ENCODE data around the gene DENND4A. TPM values are rescaled to one million over a fixed set of nuclear protein-coding genes. Genes with fewer than 3 reads are reported as not detected.

DENND4A gene
- total RNA-seq, 1 experiment from 2014 or later: 14.4 TPM

DNA sequence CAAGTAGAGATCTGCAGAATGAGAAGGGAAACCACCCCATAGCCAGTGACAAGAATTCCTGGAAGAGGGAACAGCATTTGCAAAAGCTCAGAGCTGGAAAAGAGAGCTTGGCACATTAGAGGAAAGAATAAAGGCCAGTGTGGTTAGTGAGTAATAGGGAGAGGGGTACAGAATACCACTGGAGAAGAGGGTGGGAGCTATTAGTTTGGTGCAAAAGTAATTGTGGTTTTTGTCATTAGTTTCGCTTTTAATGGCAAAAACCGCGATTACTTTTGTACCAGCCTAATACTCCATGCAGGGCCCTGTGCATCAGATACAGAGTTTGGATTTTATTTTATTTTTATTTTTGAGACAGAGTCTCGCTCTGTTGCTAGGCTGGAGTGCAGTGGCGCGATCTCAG is 160.6 kb downstream of the DENND4A start:
- CTCF ChIA-PET: interaction anchor here (0.6 kb wide), 1 partner anchor 308 kb away, joined by 3 read pairs; no protein-coding TSS in a partner anchor
- in situ Hi-C loops (cut with HindIII; ENCODE audit: low pct_unique_long_range_greater_than_20kb, low sequenced_read_pairs): no loop called here
- POLR2A ChIA-PET: no interaction called here

DNA sequence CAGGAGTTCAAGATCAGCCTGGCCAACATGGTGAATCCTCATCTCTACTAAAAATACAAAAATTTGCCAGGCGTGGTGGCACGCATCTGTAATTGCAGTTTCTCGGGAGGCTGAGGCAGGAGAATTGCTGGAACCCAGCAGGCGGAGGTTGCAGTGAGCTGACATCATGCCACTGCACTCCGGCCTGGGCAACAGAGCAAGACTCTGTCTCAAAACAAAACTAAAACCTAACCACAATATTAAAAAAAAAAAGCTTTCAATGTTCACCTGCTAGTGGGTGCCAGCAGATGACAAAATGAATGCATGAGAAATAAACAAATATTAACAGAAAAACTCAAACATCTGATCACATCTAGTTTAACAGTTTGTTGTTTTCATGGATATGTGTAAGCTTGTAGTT is 161.3 kb downstream of the DENND4A start:
- intact Hi-C loops (cut with micrococcal nuclease; ENCODE audit: unreplicated experiment): loop anchor here (10.0 kb wide), 1 partner anchor 194 kb away; no protein-coding TSS in a partner anchor
- no peaks in the 10 kb centered on the region for H3K4me1 ChIP-seq (ENCODE audit: control insufficient read depth, insufficient read depth, low read length)
- in situ Hi-C loops (cut with HindIII; ENCODE audit: low pct_unique_long_range_greater_than_20kb, low sequenced_read_pairs): no loop called here
- no TSS peak for BruUV-seq (replicated peaks)
- POLR2A ChIA-PET: no interaction called here
- CTCF ChIA-PET: no interaction called here
- no peak overlapping the region for H3K27ac ChIP-seq (ENCODE audit: low read length)
- no peaks in the 10 kb centered on the region for H3K36me3 ChIP-seq (ENCODE audit: control insufficient read depth, insufficient read depth, low read length)
- no peaks in the 10 kb centered on the region for H3K27me3 ChIP-seq (ENCODE audit: control insufficient read depth, insufficient read depth, low read length)
- ATAC-seq: no peak
- no peak overlapping the region for H3K4me3 ChIP-seq (ENCODE audit: low read depth in 2 of 2, low read length in 2 of 2)
- H3K9me3 ChIP-seq (ENCODE audit: control insufficient read depth, insufficient read depth, low read depth, low read length): no peaks in the 10 kb centered on the region
- no peak for DNase-seq (ENCODE audit: low read depth, low spot score)
- TF ChIP-seq CTCF (IDR thresholded peaks at IDR 0.05) (no peak), TCF7L2 (IDR thresholded peaks at IDR 0.05; ENCODE audit: low read depth, low read length) (no peak), POLR2AphosphoS5 (IDR thresholded peaks at IDR 0.05; ENCODE audit: low read depth, low read length) (no peak), SIN3A (IDR thresholded peaks at IDR 0.05; ENCODE audit: borderline replicate concordance, insufficient read depth, low read depth, low read length) (no peak)
- TF ChIP-seq, protein P1, sequence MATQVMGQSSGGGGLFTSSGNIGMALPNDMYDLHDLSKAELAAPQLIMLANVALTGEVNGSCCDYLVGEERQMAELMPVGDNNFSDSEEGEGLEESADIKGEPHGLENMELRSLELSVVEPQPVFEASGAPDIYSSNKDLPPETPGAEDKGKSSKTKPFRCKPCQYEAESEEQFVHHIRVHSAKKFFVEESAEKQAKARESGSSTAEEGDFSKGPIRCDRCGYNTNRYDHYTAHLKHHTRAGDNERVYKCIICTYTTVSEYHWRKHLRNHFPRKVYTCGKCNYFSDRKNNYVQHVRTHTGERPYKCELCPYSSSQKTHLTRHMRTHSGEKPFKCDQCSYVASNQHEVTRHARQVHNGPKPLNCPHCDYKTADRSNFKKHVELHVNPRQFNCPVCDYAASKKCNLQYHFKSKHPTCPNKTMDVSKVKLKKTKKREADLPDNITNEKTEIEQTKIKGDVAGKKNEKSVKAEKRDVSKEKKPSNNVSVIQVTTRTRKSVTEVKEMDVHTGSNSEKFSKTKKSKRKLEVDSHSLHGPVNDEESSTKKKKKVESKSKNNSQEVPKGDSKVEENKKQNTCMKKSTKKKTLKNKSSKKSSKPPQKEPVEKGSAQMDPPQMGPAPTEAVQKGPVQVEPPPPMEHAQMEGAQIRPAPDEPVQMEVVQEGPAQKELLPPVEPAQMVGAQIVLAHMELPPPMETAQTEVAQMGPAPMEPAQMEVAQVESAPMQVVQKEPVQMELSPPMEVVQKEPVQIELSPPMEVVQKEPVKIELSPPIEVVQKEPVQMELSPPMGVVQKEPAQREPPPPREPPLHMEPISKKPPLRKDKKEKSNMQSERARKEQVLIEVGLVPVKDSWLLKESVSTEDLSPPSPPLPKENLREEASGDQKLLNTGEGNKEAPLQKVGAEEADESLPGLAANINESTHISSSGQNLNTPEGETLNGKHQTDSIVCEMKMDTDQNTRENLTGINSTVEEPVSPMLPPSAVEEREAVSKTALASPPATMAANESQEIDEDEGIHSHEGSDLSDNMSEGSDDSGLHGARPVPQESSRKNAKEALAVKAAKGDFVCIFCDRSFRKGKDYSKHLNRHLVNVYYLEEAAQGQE (IDR thresholded peaks at IDR 0.05; ENCODE audit: insufficient read depth in 1 of 2, low read depth in 2 of 2, low read length in 1 of 2): no peak

More for the DNA sequence above, 160.6 kb downstream of the DENND4A start:
- BruUV-seq (replicated peaks): no TSS peak
- H3K36me3 ChIP-seq (ENCODE audit: control insufficient read depth, insufficient read depth, low read length): no peaks in the 10 kb centered on the region
- no peak for DNase-seq (ENCODE audit: low read depth, low spot score)
- no peak overlapping the region for H3K4me3 ChIP-seq (ENCODE audit: low read depth in 2 of 2, low read length in 2 of 2)
- H3K4me1 ChIP-seq (ENCODE audit: control insufficient read depth, insufficient read depth, low read length): no peaks in the 10 kb centered on the region
- intact Hi-C loops (cut with micrococcal nuclease; ENCODE audit: unreplicated experiment): loop anchor here (10.0 kb wide), 1 partner anchor 193 kb away; no protein-coding TSS in a partner anchor
- no peak for ATAC-seq
- no peak for TF ChIP-seq SIN3A (IDR thresholded peaks at IDR 0.05; ENCODE audit: borderline replicate concordance, insufficient read depth, low read depth, low read length)
- TF ChIP-seq TCF7L2 (IDR thresholded peaks at IDR 0.05; ENCODE audit: low read depth, low read length): no peak
- no peak for TF ChIP-seq POLR2AphosphoS5 (IDR thresholded peaks at IDR 0.05; ENCODE audit: low read depth, low read length)
- TF ChIP-seq, protein P1 (IDR thresholded peaks at IDR 0.05; ENCODE audit: insufficient read depth in 1 of 2, low read depth in 2 of 2, low read length in 1 of 2): no peak
- no peak for TF ChIP-seq CTCF (IDR thresholded peaks at IDR 0.05)
- H3K27me3 ChIP-seq (ENCODE audit: control insufficient read depth, insufficient read depth, low read length): no peaks in the 10 kb centered on the region
- H3K27ac ChIP-seq (ENCODE audit: low read length): no peak overlapping the region
- no peaks in the 10 kb centered on the region for H3K9me3 ChIP-seq (ENCODE audit: control insufficient read depth, insufficient read depth, low read depth, low read length)

All from Panc1 (cell line).